ENCODE measurements around the gene PKD2L2. TPM values are rescaled to one million over a fixed set of nuclear protein-coding genes. Genes with fewer than 3 reads are reported as not detected.

PKD2L2 gene
- total and polyA plus RNA-seq, 2 of the 4 experiments (the other 2 are of a cell fraction), result not detected

- no TSS peak for BruUV-seq (replicated peaks)
- dilution Hi-C loops (cut with HindIII; ENCODE audit: low sequenced_read_pairs, unreplicated experiment), result no loop called here
Measured at GRCh38 chr5:137935694-137936093, 46.4 kb downstream of the PKD2L2 start.

More at GRCh38 chr5:137935694-137936093, 46.4 kb downstream of the PKD2L2 start:
- CTCF ChIA-PET, result interaction anchor here (0.6 to 1.2 kb wide), 3 partner anchors 9 to 774 kb away, joined by 3 to 4 read pairs (median 3); no protein-coding TSS in a partner anchor
- WGBS, 2 experiments (ENCODE audit: extremely low coverage in 2 of 2, insufficient read length in 1 of 2), result no CpG with 5 or more reads among the region's 3 CpGs
- TF ChIP-seq CHD1 (IDR thresholded peaks at IDR 0.05; ENCODE audit: low read depth, low read length), result no peak
- TF ChIP-seq MAZ (IDR thresholded peaks at IDR 0.05; ENCODE audit: borderline replicate concordance, low read depth, low read length), result no peak
- no peak for TF ChIP-seq RFX5 (IDR thresholded peaks at IDR 0.05; ENCODE audit: low read depth, low read length)
- TF ChIP-seq CEBPB (IDR thresholded peaks at IDR 0.05; ENCODE audit: low read depth, low read length), result no peak
- TF ChIP-seq RAD21 (IDR thresholded peaks at IDR 0.05; ENCODE audit: low read length), result no peak
- no peak for TF ChIP-seq BHLHE40 (IDR thresholded peaks at IDR 0.05; ENCODE audit: low read depth, low read length)
- no peak for TF ChIP-seq CTCF (conservative IDR thresholded peaks at IDR 0.05; ENCODE audit: low read depth, low read length)
- Histone ChIP-seq H3K9me3 (ENCODE audit: control insufficient read depth, insufficient read depth, low read length) (no peaks in the 10 kb centered on the region), H3K4me3 (ENCODE audit: insufficient read depth, low read depth, low read length) (no peak overlapping the region), H3K36me3 (ENCODE audit: control insufficient read depth, insufficient read depth, low read length) (peaks cover 16% of the 10 kb centered on the region), H4K91ac (ENCODE audit: insufficient read depth, low read depth, low read length) (no peak overlapping the region), H4K8ac (ENCODE audit: low read depth in 2 of 2, low read length in 2 of 2) (no peak overlapping the region), H2AFZ (replicated peaks; ENCODE audit: low read length, poor library complexity) (no peak overlapping the region), H3K9me1 (ENCODE audit: insufficient read depth, low read length) (0 out of 2 replicates have a peak, but pooled peaks cover 3% of the 10 kb centered on the region), H2AK9ac (replicated peaks; ENCODE audit: low read depth, low read length, poor library complexity) (no peak overlapping the region), H2BK20ac (ENCODE audit: low read depth, low read length) (no peak overlapping the region), H3K9ac (ENCODE audit: low read depth, low read length) (no peak overlapping the region), H3K23ac (ENCODE audit: low read depth, low read length) (no peak overlapping the region), H2AK5ac (ENCODE audit: low read depth, low read length) (no peak overlapping the region), H3K27ac (ENCODE audit: insufficient read depth, low read length) (no peak overlapping the region), H4K5ac (ENCODE audit: low read depth, low read length) (no peak overlapping the region), H4K20me1 (ENCODE audit: insufficient read depth, low read length) (0 out of 2 replicates have a peak, but pooled peaks cover 5% of the 10 kb centered on the region), H3K4ac (ENCODE audit: low read depth, low read length) (no peak overlapping the region), H3K14ac (replicated peaks; ENCODE audit: low read depth, low read length) (no peak overlapping the region), H3K79me1 (ENCODE audit: low read depth in 1 of 2, low read length in 2 of 2) (no peaks in the 10 kb centered on the region; a peak in 1 of 4 replicates), H3K56ac (ENCODE audit: extremely low read depth, insufficient read depth, low read length) (no peak overlapping the region), H3K4me1 (ENCODE audit: control insufficient read depth, insufficient read depth, low read length) (peaks cover 1% of the 10 kb centered on the region), H2BK5ac (ENCODE audit: low read depth, low read length, poor library complexity, severe bottlenecking) (no peak overlapping the region), H3K4me2 (ENCODE audit: low read depth, low read length) (no peak overlapping the region), H2BK15ac (ENCODE audit: low read depth, low read length) (no peak overlapping the region), H3K27me3 (ENCODE audit: control insufficient read depth, insufficient read depth, low read length) (no peaks in the 10 kb centered on the region), H3K18ac (ENCODE audit: low read depth, low read length) (no peak overlapping the region), H2BK120ac (ENCODE audit: low read depth, low read length) (no peak overlapping the region)
- ATAC-seq (ENCODE audit: low read depth) (no peak), DNase-seq (no peak)
- POLR2A ChIA-PET (ENCODE audit: unreplicated experiment), result no interaction called here
- intact Hi-C loops (cut with micrococcal nuclease) (no loop called here), in situ Hi-C loops (cut with MboI; ENCODE audit: low sequenced_read_pairs) (no loop called here)

Measured in IMR-90 (cell line).